Effector CD4-positive, alpha-beta T cell (primary cell): ENCODE results near the gene COL25A1.
"Not testable (repeated sequence)": the region's sequence is repeated elsewhere in the genome, so short reads cannot be mapped to it uniquely, and the experiment has no call there.

Experiments
- DNase-seq: peaks from one replicate; pipeline ENCODE4 v3.0.0-alpha.2; 2020

The COL25A1 gene

GRCh38 chr4:108891896-108892590 lies 410.4 kb downstream of the COL25A1 start:
- no peak for DNase-seq

GRCh38 chr4:108890484-108890881 lies 412.0 kb downstream of the COL25A1 start:
- DNase-seq = no peak

GRCh38 chr4:108889696-108890483 lies 412.6 kb downstream of the COL25A1 start:
- DNase-seq = no peak

- DNase-seq = no peak
These were observed 413.7 kb downstream of the COL25A1 start for GRCh38 chr4:108888769-108889168.

GRCh38 chr4:108887034-108887433 lies 415.4 kb downstream of the COL25A1 start:
- no peak for DNase-seq

- DNase-seq = no peak
These were observed 417.2 kb downstream of the COL25A1 start for GRCh38 chr4:108885211-108885610.

- DNase-seq = no peak
These were observed 417.9 kb downstream of the COL25A1 start for GRCh38 chr4:108884596-108884995.

GRCh38 chr4:108881986-108882385 lies 420.5 kb downstream of the COL25A1 start:
- no peak for DNase-seq

- DNase-seq = no peak
These were observed 421.3 kb downstream of the COL25A1 start for GRCh38 chr4:108881190-108881589.

- no peak for DNase-seq
These were observed 423.7 kb downstream of the COL25A1 start for GRCh38 chr4:108878806-108879205.

- no peak for DNase-seq
These were observed 424.6 kb downstream of the COL25A1 start for GRCh38 chr4:108877821-108878220.

- DNase-seq = no peak
These were observed 427.7 kb downstream of the COL25A1 start for GRCh38 chr4:108874806-108875205.

- not testable (repeated sequence) for DNase-seq
These were observed 432.5 kb downstream of the COL25A1 start for GRCh38 chr4:108869970-108870369.

- DNase-seq = no peak
These were observed 433.7 kb downstream of the COL25A1 start for GRCh38 chr4:108868606-108869227.

- no peak for DNase-seq
These were observed 435.0 kb downstream of the COL25A1 start for GRCh38 chr4:108867476-108867875.

GRCh38 chr4:108861334-108861733 lies 441.1 kb downstream of the COL25A1 start:
- DNase-seq = no peak

- DNase-seq = no peak
These were observed 447.7 kb downstream of the COL25A1 start for GRCh38 chr4:108854786-108855185.

- no peak for DNase-seq
These were observed 449.8 kb downstream of the COL25A1 start for GRCh38 chr4:108852691-108853090.

GRCh38 chr4:108851366-108851765 lies 451.1 kb downstream of the COL25A1 start:
- no peak for DNase-seq

GRCh38 chr4:108850219-108850649 lies 452.2 kb downstream of the COL25A1 start:
- DNase-seq = no peak

GRCh38 chr4:108849611-108850168 lies 452.8 kb downstream of the COL25A1 start:
- no peak for DNase-seq

GRCh38 chr4:108846568-108846967 lies 455.9 kb downstream of the COL25A1 start:
- DNase-seq = no peak

GRCh38 chr4:108840426-108840975 lies 462.0 kb downstream of the COL25A1 start:
- no peak for DNase-seq
